IMR-90 (cell line): ENCODE data around the gene RAB11FIP4. TPM values are rescaled to one million over a fixed set of nuclear protein-coding genes. Genes with fewer than 3 reads are reported as not detected.
A peak's percentile ranks its signal among the peaks of the same experiment; 100 is the strongest.
"Not testable (repeated sequence)": the region's sequence is repeated elsewhere in the genome, so short reads cannot be mapped to it uniquely, and the experiment has no call there.

ENCODE experiments used
- ATAC-seq: fragments of 200-7000 bp; cut with Tn5 transposase; 2 replicates; pipeline ENCODE4 v1.9.1; 2020; ENCODE audit warnings: low read depth, mild to moderate bottlenecking, moderate library complexity
- BruUV-seq: library from RNA; stranded (reverse); fragments of 400-500 nt; replicated peaks from 2 replicates; lab custom pipeline; 2021; lab: Mats Ljungman, UMichigan
- CTCF ChIA-PET: fragments of 300-600 bp; formaldehyde crosslinking; extraction: SDS; loops from one replicate; lab custom pipeline; 2021; ENCODE audit warnings: antibody characterized with exemption; lab: Yijun Ruan, JAX
- POLR2A ChIA-PET: fragments of 300-600 bp; sonication (Branson Sonifier 250); formaldehyde crosslinking; loops from one replicate; lab custom pipeline; 2022; ENCODE audit warnings: antibody characterized with exemption; ENCODE audit not compliant: unreplicated experiment; lab: Charles Lee
- DNase-seq: peaks from one replicate; pipeline ENCODE4 v3.0.0; 2013
- H2AFZ ChIP-seq: replicated peaks from 2 replicates; pipeline ENCODE3; 2013; ENCODE audit warnings: low read length, mild to moderate bottlenecking; ENCODE audit not compliant: poor library complexity
- H2AK5ac ChIP-seq: 2 replicates; pipeline ENCODE4 v1.6.1; 2013; ENCODE audit warnings: low read depth, low read length, inconsistent platforms
- H2AK9ac ChIP-seq: replicated peaks from 2 replicates; pipeline ENCODE3; 2013; ENCODE audit warnings: mild to moderate bottlenecking, low read depth, low read length, moderate library complexity; ENCODE audit not compliant: poor library complexity
- H2BK120ac ChIP-seq: 2 replicates; pipeline ENCODE4 v1.6.1; 2013; ENCODE audit warnings: low read depth, low read length, inconsistent platforms
- H2BK15ac ChIP-seq: 3 replicates; pipeline ENCODE4 v1.6.1; 2013; ENCODE audit warnings: low read depth, low read length, inconsistent platforms
- H2BK20ac ChIP-seq: 2 replicates; pipeline ENCODE4 v1.6.1; 2013; ENCODE audit warnings: low read depth, mild to moderate bottlenecking, inconsistent platforms, low read length, moderate library complexity
- H2BK5ac ChIP-seq: 2 replicates; pipeline ENCODE4 v1.6.1; 2013; ENCODE audit warnings: mild to moderate bottlenecking, low read depth, low read length, inconsistent platforms; ENCODE audit not compliant: poor library complexity, severe bottlenecking
- H3K14ac ChIP-seq: replicated peaks from 2 replicates; pipeline ENCODE4 v1.6.1; 2013; ENCODE audit warnings: low read depth, low read length, inconsistent platforms
- H3K18ac ChIP-seq: 2 replicates; pipeline ENCODE4 v1.6.1; 2013; ENCODE audit warnings: low read depth, low read length, control low read depth
- H3K23ac ChIP-seq: 2 replicates; pipeline ENCODE4 v1.6.1; 2013; ENCODE audit warnings: low read depth, low read length, inconsistent platforms
- H3K27ac ChIP-seq: 2 replicates; pipeline ENCODE4 v1.5.1; 2013; ENCODE audit warnings: mild to moderate bottlenecking, control low read depth, low read length; ENCODE audit not compliant: insufficient read depth
- H3K27me3 ChIP-seq: 2 replicates; pipeline ENCODE4 v1.6.1; 2013; ENCODE audit warnings: low read length; ENCODE audit not compliant: control insufficient read depth, insufficient read depth
- H3K36me3 ChIP-seq: 2 replicates; pipeline ENCODE4 v1.6.1; 2013; ENCODE audit warnings: low read length, mixed read lengths; ENCODE audit not compliant: control insufficient read depth, insufficient read depth
- H3K4ac ChIP-seq: 2 replicates; pipeline ENCODE4 v1.6.1; 2013; ENCODE audit warnings: low read depth, low read length, inconsistent platforms
- H3K4me1 ChIP-seq: 2 replicates; pipeline ENCODE4 v1.6.1; 2013; ENCODE audit warnings: low read length, mixed read lengths; ENCODE audit not compliant: control insufficient read depth, insufficient read depth
- H3K4me2 ChIP-seq: 2 replicates; pipeline ENCODE4 v1.6.1; 2013; ENCODE audit warnings: low read depth, mild to moderate bottlenecking, control low read depth, low read length, moderate library complexity
- H3K4me3 ChIP-seq: 2 replicates; pipeline ENCODE4 v1.5.1; 2013; ENCODE audit warnings: low read depth, mild to moderate bottlenecking, control low read depth, low read length, moderate library complexity; ENCODE audit not compliant: insufficient read depth
- H3K56ac ChIP-seq: 2 replicates; pipeline ENCODE4 v1.6.1; 2013; ENCODE audit warnings: low read length, inconsistent platforms; ENCODE audit not compliant: insufficient read depth; ENCODE audit errors: extremely low read depth
- H3K79me1 ChIP-seq, 2 experiments: 2 replicates each; pipeline ENCODE4 v1.6.1; 2013; ENCODE audit warnings: low read length in 2 of 2, inconsistent platforms in 1 of 2, low read depth in 1 of 2
- H3K9ac ChIP-seq: 2 replicates; pipeline ENCODE4 v1.6.1; 2013; ENCODE audit warnings: low read depth, low read length, control low read depth
- H3K9me1 ChIP-seq: 2 replicates; pipeline ENCODE4 v1.6.1; 2013; ENCODE audit warnings: low read length, inconsistent platforms; ENCODE audit not compliant: insufficient read depth
- H3K9me3 ChIP-seq: 2 replicates; pipeline ENCODE4 v1.6.1; 2013; ENCODE audit warnings: low read length; ENCODE audit not compliant: control insufficient read depth, insufficient read depth
- H4K20me1 ChIP-seq: 2 replicates; pipeline ENCODE4 v1.6.1; 2013; ENCODE audit warnings: low read length, inconsistent platforms; ENCODE audit not compliant: insufficient read depth
- H4K5ac ChIP-seq: 2 replicates; pipeline ENCODE4 v1.6.1; 2013; ENCODE audit warnings: mild to moderate bottlenecking, low read depth, low read length, control low read depth
- H4K8ac ChIP-seq, 2 experiments: 2 replicates each; pipeline ENCODE4 v1.6.1; 2013; ENCODE audit warnings: low read depth in 2 of 2, low read length in 2 of 2, control low read depth in 1 of 2, inconsistent platforms in 1 of 2
- H4K91ac ChIP-seq: 2 replicates; pipeline ENCODE4 v1.6.1; 2013; ENCODE audit warnings: low read depth, low read length, inconsistent platforms; ENCODE audit not compliant: insufficient read depth
- CEBPB ChIP-seq: IDR thresholded peaks from 2 replicates; pipeline ENCODE4 v1.6.1; 2012; ENCODE audit warnings: low read depth, low read length, improper control_type of control experiment
- WGBS, 2 experiments: methylation state at CpG; one replicate each; pipeline versions ENCODE4 v1.1.5 to v1.1.7; 2013; ENCODE audit warnings: missing lambda C conversion rate in 2 of 2; ENCODE audit not compliant: insufficient read length in 1 of 2; ENCODE audit errors: extremely low coverage in 2 of 2; 5-methylcytosine and 5-hydroxymethylcytosine counted together
- dilution Hi-C: fragments of 300-500 bp; cut with HindIII; formaldehyde crosslinking; loops from one replicate; pipeline ENCODE4 v1.14.3; 2018; ENCODE audit warnings: low sequenced_read_pairs; ENCODE audit not compliant: unreplicated experiment
- in situ Hi-C: fragments of 300-500 bp; cut with MboI; formaldehyde crosslinking; loops from 3 replicates; pipeline ENCODE4 v1.14.3; 2019; ENCODE audit warnings: low sequenced_read_pairs, inconsistent platforms, mixed read lengths
- intact Hi-C: fragments of 100-400 bp; cut with micrococcal nuclease; formaldehyde crosslinking; loops from 2 replicates; pipeline ENCODE4 v1.10.0; 2022
- polyA plus RNA-seq, 3 experiments: library from polyadenylated mRNA; depleted of rRNA; stranded (reverse); fragments of >200 nt; gene quantifications; 2 replicates each; pipeline ENCODE4 v1.2.3, GENCODE V29; 2012; ENCODE audit warnings: low replicate concordance in 1 of 3
- total RNA-seq: library from RNA; depleted of rRNA; stranded (reverse); fragments of >200 nt; gene quantifications from 2 replicates; pipeline ENCODE4 v1.2.3, GENCODE V29; 2012

The RAB11FIP4 gene
- total and polyA plus RNA-seq, 2 of the 4 experiments (the other 2 are of a cell fraction): 0.68 to 1.1 TPM

GRCh38 chr17:31442856-31443255 is 51.4 kb downstream of the RAB11FIP4 start:
- CTCF ChIA-PET, H4K91ac ChIP-seq, H3K4me3 ChIP-seq, H3K23ac ChIP-seq, H2BK120ac ChIP-seq, H2BK5ac ChIP-seq, H2AK9ac ChIP-seq, H2BK20ac ChIP-seq, H3K14ac ChIP-seq, POLR2A ChIA-PET, H3K4ac ChIP-seq, H3K9me1 ChIP-seq, H2AFZ ChIP-seq, H4K20me1 ChIP-seq, ATAC-seq, H2BK15ac ChIP-seq, H4K5ac ChIP-seq, intact Hi-C loops, H3K4me1 ChIP-seq, H3K79me1 ChIP-seq, H4K8ac ChIP-seq, H3K4me2 ChIP-seq, H3K9ac ChIP-seq, dilution Hi-C loops, H3K18ac ChIP-seq, H3K56ac ChIP-seq, BruUV-seq, H3K27ac ChIP-seq, H3K9me3 ChIP-seq, DNase-seq, H2AK5ac ChIP-seq, H3K36me3 ChIP-seq: not testable (repeated sequence)
- peak; percentile 57 for TF ChIP-seq CEBPB
- H3K27me3 ChIP-seq: peaks cover 11% of the 10 kb centered on the region; the same call in 1 of the 2 replicates
- in situ Hi-C loops: loop anchor here (5.0 kb wide), 2 partner anchors 84 to 399 kb away; no protein-coding TSS in a partner anchor
- WGBS, 2 experiments: no CpG with 5 or more reads among the region's 5 CpGs
